ENCODE data around the gene ZBTB42. TPM values are rescaled to one million over a fixed set of nuclear protein-coding genes. Genes with fewer than 3 reads are reported as not detected.
A peak's percentile ranks its signal among the peaks of the same experiment; 100 is the strongest.

Gene ZBTB42
- polyA plus RNA-seq, 1 donor (not counting 4 experiments of a cell fraction or from before 2014, with no cell fraction given): 0.50 TPM

DNA sequence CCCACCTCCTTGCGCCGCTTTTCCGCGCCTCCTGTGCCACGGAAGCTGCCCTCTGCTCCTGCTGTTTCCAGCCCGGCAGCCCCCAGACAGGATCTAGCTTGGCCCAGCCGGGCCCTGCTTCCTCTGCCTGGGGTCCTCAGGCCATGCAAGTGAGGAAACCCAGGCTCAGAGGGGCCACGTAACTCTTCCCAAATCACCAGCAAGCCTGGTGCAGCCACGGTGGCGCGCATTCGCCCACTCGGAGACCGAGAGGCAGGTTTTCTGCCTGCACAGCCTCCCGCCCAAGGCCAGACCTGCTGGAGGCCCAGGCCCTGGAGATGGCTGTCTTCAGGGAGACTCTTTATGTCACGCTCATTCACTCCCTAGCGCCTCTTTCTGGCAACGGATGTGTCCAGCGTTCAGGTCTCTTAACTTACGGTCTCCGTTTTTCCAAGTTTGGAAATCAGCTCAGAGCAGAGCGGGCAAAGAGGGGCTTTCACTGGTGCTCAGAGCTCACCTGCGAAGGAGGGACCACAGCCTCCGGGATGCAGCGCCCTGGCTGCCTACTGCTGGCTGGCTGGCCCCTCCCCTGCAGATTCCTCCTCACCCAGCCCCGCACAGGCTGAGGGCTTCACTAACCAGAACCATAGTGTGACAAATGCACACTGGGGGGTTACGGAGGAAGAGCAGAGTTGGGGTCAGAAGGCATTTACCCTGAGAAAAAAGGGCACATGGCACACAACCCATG is 43.6 kb downstream of the ZBTB42 start:
- FAIRE-seq: no peak
- no peak overlapping the region for H2AFZ ChIP-seq (ENCODE audit: control insufficient read depth, low read length)

DNA sequence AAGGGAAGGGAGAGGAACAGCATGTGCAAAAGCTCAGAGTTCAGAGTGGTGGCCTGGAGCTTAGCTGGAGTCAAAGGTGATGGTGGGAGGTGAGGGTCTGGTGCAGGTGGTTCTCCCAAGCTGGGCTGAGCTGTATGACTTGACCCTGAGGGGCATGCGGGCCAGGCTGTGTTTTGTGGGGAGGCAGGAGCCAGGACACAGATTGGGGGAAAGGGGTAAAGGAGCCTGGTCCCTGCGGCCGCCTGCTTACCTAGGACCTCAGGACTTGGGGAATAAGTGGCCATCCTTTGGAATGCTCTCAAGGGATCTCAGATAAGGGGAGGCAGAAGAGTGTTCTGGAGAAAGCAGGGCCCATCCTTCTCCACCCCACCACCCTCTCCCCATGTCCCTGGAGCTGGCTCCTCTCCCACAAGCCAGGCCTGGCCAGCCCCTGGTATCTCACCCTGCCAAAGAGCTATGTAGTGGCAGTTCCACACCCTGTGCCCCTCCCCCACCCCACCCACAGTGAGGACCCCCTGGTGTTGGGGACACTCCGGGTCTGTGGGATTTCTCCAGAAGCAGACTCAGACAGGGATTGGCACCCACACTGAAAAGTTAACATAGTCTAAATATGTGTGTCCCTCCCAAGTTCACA is 44.2 kb downstream of the ZBTB42 start:
- DNase-seq (ENCODE audit: low read depth, low spot score) (no peak), FAIRE-seq (no peak)
- Histone ChIP-seq H2AFZ (ENCODE audit: control insufficient read depth, low read length) (no peak overlapping the region), H3K9me3 (ENCODE audit: control insufficient read depth, low read depth, low read length) (no peaks in the 10 kb centered on the region), H3K4me1 (ENCODE audit: control insufficient read depth, extremely low read depth, insufficient read depth, low read length) (peaks cover 8% of the 10 kb centered on the region), H3K79me2 (ENCODE audit: control insufficient read depth, insufficient read depth, low read length) (no peaks in the 10 kb centered on the region), H3K27ac (ENCODE audit: control insufficient read depth, insufficient read depth, low read length) (no peak overlapping the region), H3K9ac (ENCODE audit: control insufficient read depth, extremely low read depth, insufficient read depth, low read length) (no peak overlapping the region), H3K9me1 (ENCODE audit: control insufficient read depth, extremely low read depth, insufficient read depth, low read length) (no peaks in the 10 kb centered on the region), H3K4me2 (ENCODE audit: control insufficient read depth, extremely low read depth, insufficient read depth, low read depth, low read length) (no peak overlapping the region), H3K36me3 (ENCODE audit: control insufficient read depth in 2 of 2, extremely low read depth in 1 of 2, insufficient read depth in 2 of 2, low read length in 2 of 2) (no peaks in the 10 kb centered on the region), H4K20me1 (ENCODE audit: control insufficient read depth, extremely low read depth, insufficient read depth, low read length) (no peaks in the 10 kb centered on the region), H3K4me3 (ENCODE audit: control insufficient read depth in 2 of 3, extremely low read depth in 1 of 3, insufficient read depth in 2 of 3, low read depth in 1 of 3, low read length in 3 of 3) (no peak overlapping the region), H3K27me3 (ENCODE audit: control insufficient read depth, extremely low read depth, insufficient read depth, low read length) (peaks cover 34% of the 10 kb centered on the region)
- TF ChIP-seq, protein P1, sequence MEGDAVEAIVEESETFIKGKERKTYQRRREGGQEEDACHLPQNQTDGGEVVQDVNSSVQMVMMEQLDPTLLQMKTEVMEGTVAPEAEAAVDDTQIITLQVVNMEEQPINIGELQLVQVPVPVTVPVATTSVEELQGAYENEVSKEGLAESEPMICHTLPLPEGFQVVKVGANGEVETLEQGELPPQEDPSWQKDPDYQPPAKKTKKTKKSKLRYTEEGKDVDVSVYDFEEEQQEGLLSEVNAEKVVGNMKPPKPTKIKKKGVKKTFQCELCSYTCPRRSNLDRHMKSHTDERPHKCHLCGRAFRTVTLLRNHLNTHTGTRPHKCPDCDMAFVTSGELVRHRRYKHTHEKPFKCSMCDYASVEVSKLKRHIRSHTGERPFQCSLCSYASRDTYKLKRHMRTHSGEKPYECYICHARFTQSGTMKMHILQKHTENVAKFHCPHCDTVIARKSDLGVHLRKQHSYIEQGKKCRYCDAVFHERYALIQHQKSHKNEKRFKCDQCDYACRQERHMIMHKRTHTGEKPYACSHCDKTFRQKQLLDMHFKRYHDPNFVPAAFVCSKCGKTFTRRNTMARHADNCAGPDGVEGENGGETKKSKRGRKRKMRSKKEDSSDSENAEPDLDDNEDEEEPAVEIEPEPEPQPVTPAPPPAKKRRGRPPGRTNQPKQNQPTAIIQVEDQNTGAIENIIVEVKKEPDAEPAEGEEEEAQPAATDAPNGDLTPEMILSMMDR (optimal IDR thresholded peaks at IDR 0.05 in 1 of 3, IDR thresholded peaks at IDR 0.05 in 1 of 3, conservative IDR thresholded peaks at IDR 0.05 in 1 of 3; ENCODE audit: extremely low read depth in 1 of 3, insufficient read depth in 2 of 3, low read length in 3 of 3): no peak
- dilution Hi-C loops (cut with MboI; ENCODE audit: extremely low pct_ligation_motif_present, low sequenced_read_pairs): no loop called here

More for the DNA sequence above, 43.6 kb downstream of the ZBTB42 start:
- no peaks in the 10 kb centered on the region for H3K9me3 ChIP-seq (ENCODE audit: control insufficient read depth, low read depth, low read length)
- H3K27me3 ChIP-seq (ENCODE audit: control insufficient read depth, extremely low read depth, insufficient read depth, low read length): peaks cover 34% of the 10 kb centered on the region
- no peak overlapping the region for H3K4me3 ChIP-seq (ENCODE audit: control insufficient read depth in 2 of 3, extremely low read depth in 1 of 3, insufficient read depth in 2 of 3, low read depth in 1 of 3, low read length in 3 of 3)
- no peaks in the 10 kb centered on the region for H3K9me1 ChIP-seq (ENCODE audit: control insufficient read depth, extremely low read depth, insufficient read depth, low read length)
- TF ChIP-seq, protein P1 (optimal IDR thresholded peaks at IDR 0.05 in 1 of 3, IDR thresholded peaks at IDR 0.05 in 1 of 3, conservative IDR thresholded peaks at IDR 0.05 in 1 of 3; ENCODE audit: extremely low read depth in 1 of 3, insufficient read depth in 2 of 3, low read length in 3 of 3): no peak
- no peak for TF ChIP-seq EZH2 (IDR thresholded peaks at IDR 0.05; ENCODE audit: low read length)
- peak overlapping the region; percentile 51 for H3K4me2 ChIP-seq (ENCODE audit: control insufficient read depth, extremely low read depth, insufficient read depth, low read depth, low read length)
- H3K27ac ChIP-seq (ENCODE audit: control insufficient read depth, insufficient read depth, low read length): no peak overlapping the region
- H3K9ac ChIP-seq (ENCODE audit: control insufficient read depth, extremely low read depth, insufficient read depth, low read length): no peak overlapping the region
- peaks cover 8% of the 10 kb centered on the region for H3K4me1 ChIP-seq (ENCODE audit: control insufficient read depth, extremely low read depth, insufficient read depth, low read length)
- no peaks in the 10 kb centered on the region for H4K20me1 ChIP-seq (ENCODE audit: control insufficient read depth, extremely low read depth, insufficient read depth, low read length)
- dilution Hi-C loops (cut with MboI; ENCODE audit: extremely low pct_ligation_motif_present, low sequenced_read_pairs): no loop called here
- no peaks in the 10 kb centered on the region for H3K79me2 ChIP-seq (ENCODE audit: control insufficient read depth, insufficient read depth, low read length)
- no peak for DNase-seq (ENCODE audit: low read depth, low spot score)
- H3K36me3 ChIP-seq (ENCODE audit: control insufficient read depth in 2 of 2, extremely low read depth in 1 of 2, insufficient read depth in 2 of 2, low read length in 2 of 2): no peaks in the 10 kb centered on the region
